GM12891 (cell line): Measurements from ENCODE around the gene KCTD1.
A peak's percentile ranks its signal among the peaks of the same experiment; 100 is the strongest.

Experiments
- DNase-seq: peaks from one replicate; pipeline ENCODE4 v3.0.0; 2011; ENCODE audit warnings: low spot score; ENCODE audit not compliant: insufficient read length
- FAIRE-seq: peaks from 2 replicates; lab custom pipeline; 2011; peaks lifted over from hg19 to GRCh38; lab: Jason Lieb, UNC
- PAX5 ChIP-seq: IDR thresholded peaks from 2 replicates; pipeline ENCODE4 v1.6.1; 2011; ENCODE audit warnings: low read length, moderate library complexity, mild to moderate bottlenecking; ENCODE audit not compliant: insufficient read depth, severe bottlenecking
- POLR2A ChIP-seq: IDR thresholded peaks from 2 replicates; pipeline ENCODE4 v1.6.1; 2011; ENCODE audit warnings: low read depth, low read length, control low read depth
- POLR2AphosphoS5 ChIP-seq: IDR thresholded peaks from 2 replicates; pipeline ENCODE4 v1.6.1; 2011; ENCODE audit warnings: low read depth, low read length, control low read depth
- POU2F2 ChIP-seq: IDR thresholded peaks from 2 replicates; pipeline ENCODE4 v1.6.1; 2011; ENCODE audit warnings: low read depth, mild to moderate bottlenecking, control low read depth, low read length, moderate library complexity
- SPI1 ChIP-seq: IDR thresholded peaks from 2 replicates; pipeline ENCODE4 v1.6.1; 2011; ENCODE audit warnings: low read depth, low read length, control low read depth
- TAF1 ChIP-seq: IDR thresholded peaks from 2 replicates; pipeline ENCODE4 v1.6.1; 2011; ENCODE audit warnings: low read depth, low read length, control low read depth

Gene KCTD1

DNA sequence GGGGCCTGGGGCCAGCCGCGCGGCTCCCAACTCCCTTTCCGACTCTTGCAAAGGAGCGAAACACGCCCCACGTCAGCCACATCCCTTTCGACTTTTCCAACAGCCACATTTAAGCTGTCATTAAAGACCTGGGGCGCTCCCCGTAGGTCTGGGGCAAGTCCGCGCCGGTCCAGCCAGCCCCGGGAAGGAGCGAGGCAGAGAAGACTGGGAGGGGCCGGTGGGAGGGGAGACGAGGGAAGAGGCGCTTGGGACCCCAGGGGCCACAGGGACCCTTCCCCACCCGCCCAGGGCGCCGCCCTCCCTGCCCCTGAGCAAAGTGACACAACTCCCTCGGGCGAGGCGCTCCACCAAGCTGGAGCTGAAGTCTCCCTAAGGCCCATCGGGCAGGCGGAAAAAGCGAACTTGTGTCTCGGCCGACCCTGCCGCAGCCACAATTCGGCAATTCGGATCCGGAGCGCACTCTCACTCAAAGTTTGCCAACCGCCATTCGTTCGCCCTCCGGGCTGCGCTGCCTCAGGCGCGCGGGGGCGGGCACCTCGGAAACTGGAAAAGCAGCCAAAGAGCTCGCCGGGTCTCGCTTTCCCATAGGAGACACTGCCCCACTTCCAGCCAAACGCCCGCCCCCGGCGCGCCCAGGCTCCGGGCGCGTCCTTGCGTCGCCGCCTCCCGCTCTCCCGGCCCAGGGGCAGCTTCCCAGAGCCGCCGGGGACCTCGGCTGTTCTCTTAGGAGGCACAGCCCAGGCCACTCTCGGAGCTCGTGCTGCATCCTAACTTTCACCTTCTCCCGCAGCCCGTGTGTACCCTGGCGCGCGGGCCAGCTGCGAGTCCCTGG is 1.1 kb upstream of the KCTD1 start:
- peak; percentile 40 for DNase-seq
- TF ChIP-seq SPI1: no peak
- no peak for TF ChIP-seq TAF1
- no peak for TF ChIP-seq POLR2AphosphoS5
- TF ChIP-seq POLR2A: no peak
- TF ChIP-seq PAX5: no peak
- TF ChIP-seq POU2F2: no peak
- FAIRE-seq: peak; percentile 66

DNA sequence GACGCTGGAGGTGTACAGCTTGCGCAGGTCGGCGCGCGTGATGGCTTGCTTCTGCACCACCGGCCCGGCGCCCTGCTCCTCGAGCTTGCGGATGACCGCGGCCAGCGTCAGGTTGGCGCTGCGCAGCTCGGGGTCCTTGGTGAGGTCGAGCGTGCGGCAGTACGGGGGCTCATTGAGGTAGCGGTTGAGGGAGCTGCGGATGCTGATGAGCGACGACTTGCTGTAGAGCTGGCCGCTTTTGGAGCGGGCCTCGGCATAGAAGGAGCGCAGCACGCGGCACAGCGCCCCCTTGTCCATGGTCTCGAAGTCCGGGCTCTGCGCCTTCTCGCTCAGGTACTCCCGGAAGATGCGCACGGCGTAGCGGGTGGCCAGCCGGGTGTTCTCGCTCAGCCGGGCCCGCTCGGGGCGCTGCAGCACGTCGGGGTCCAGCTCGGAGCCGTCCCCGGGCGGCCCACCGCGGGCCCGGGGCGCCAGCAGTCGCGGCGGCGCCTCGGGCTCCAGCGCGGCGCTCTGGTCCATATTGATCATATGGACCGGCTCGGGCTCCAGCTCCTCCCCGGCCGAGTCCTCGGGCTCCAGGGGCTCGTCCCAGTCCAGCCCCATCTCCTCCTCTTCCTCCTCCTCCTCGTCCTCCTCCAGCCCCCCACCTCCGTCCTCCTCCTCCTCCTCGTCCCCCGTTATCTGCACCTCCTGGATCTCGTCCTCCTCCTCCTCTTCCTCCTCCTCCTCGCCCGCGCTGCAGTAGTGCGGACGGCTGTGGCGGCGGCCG is 523 bp downstream of the KCTD1 start:
- no peak for TF ChIP-seq POLR2A
- no peak for TF ChIP-seq PAX5
- no peak for TF ChIP-seq SPI1
- no peak for TF ChIP-seq POU2F2
- no peak for TF ChIP-seq TAF1
- DNase-seq (peak; percentile 74), FAIRE-seq (peak; percentile 84)

DNA sequence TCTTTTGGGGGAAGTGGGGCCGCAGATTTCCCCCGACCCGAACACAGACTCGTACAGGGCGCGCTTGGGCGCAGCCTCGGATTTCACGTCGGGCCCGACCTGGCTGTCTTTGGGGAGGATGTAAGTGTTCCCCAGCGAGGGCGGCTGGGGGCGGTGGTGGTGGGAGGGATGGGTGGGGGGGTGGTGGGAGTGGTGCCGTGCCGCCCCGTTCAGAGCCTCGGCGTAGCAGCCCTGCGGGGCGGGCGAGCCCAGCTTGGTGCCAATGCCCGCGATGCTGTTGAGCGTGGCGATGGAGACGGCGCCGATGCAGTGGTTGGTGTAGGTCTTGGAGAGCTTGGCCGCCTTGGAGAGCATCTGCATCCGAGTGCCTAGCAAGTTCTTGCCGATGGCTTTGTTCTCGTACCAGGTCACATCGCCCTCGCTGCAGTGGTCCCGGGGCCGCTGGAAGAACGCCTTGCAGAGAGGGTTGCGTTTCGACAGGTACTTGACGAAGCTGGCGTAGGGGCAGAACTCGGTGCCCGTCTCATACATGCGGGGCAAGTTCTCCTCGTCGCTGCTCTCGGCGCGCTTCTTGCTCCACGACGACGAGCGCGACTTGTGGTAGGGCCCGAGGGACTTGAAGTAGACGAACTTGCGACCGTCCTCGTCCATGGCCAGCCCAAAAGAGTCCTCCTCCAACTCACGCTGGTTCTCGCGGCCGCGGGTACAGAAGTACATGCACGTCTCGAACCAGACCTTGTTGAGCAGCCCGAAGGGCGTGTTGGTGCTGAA is 1.3 kb downstream of the KCTD1 start:
- no peak for DNase-seq
- no peak for FAIRE-seq
- no peak for TF ChIP-seq POLR2A
- TF ChIP-seq SPI1: no peak
- TF ChIP-seq POLR2AphosphoS5: no peak
- no peak for TF ChIP-seq TAF1
- no peak for TF ChIP-seq POU2F2
- TF ChIP-seq PAX5: no peak

DNA sequence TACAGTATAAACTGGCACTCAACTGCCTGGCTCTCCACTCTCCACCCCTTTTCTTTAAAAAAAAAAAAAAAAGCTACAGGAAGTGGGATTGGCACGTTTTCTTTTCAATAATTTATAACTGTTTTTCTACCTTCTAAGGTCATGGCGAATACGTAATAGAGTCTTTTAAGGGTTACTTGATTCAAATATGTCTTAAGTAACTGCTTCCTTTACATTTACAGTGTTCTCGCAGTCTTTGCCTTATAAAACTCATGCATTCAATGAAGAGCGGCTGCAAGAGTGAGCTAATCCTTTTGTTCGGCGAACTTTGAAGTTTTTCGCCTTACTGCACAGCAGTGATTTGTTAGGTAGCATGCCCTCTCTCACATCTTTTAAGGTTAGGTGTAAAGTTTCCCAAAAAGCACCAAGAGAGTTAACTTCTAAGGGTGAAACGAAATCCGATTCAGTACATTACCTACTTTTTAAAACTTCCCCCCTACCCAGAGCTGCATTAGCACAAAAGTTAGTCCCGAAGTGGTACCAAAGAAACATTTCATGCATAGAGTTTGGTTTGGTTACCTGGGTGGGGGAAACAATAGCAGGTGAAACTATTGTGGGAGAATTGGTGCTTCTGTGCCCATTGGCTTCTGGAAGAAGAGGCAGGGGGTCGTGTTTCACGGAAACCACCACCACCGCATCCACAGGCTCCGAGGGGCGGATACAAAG is 2.0 kb downstream of the KCTD1 start:
- TF ChIP-seq SPI1 (no peak), POLR2A (no peak), PAX5 (no peak), TAF1 (no peak), POLR2AphosphoS5 (no peak), POU2F2 (no peak)
- DNase-seq (no peak), FAIRE-seq (no peak)

DNA sequence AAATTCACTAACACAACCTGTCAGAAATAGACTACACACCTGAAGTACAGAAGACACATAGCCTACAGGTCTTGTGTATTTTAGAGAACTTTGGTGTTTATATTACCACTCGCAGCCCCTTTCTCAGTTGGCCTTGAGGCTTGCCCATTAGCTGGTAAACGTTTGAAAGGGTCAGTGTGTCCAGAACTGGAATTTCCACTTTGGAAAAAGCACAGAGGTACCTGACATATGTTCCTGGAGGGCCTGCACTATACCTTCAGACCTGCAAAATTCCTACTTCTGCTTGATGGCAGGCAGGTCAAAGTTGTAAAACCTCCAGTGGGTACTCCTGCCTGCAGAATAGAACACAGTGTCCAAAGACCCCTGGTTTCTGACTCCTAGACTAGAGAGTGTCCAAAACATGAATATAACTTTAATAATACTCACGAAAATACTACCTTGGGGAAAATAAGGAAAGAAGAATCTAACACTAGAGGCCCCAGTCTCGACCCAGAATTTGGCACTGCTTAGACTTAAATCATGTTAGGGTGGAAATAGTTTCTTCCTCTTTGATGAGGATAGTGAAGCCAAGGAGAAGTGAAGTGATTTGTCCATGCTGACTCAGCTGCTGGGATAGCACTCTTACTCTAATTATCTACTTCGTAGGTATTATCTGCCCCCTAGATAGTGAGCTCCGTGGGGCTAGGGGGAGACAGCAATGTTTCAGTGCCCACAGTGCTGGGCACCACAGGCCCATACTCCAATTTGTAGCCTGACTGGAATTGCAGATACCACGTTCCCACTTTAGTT is 2.8 kb downstream of the KCTD1 start:
- no peak for DNase-seq
- no peak for FAIRE-seq
- no peak for TF ChIP-seq POLR2A
- no peak for TF ChIP-seq SPI1

DNA sequence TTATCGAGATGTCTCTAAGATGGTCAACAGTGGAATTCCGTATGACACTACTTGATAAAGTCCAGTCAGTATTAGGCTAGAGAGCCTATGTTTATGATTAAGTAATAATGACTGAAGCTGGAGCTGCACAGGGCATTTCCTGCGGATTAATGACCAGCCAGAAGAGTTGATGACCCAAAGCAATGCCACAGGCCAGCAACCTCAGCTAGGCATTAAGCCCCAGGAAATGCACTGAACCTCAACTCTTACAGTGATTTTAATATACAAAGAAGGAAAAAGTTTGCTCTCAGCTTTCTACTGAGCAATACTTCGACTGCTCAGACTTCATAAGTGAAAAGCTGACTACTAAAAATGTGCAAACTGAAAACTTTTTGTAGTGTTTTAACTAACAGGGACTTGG is 3.9 kb downstream of the KCTD1 start:
- FAIRE-seq (no peak), DNase-seq (no peak)
- TF ChIP-seq POU2F2 (no peak), TAF1 (no peak), SPI1 (no peak), POLR2AphosphoS5 (no peak), PAX5 (no peak), POLR2A (no peak)

DNA sequence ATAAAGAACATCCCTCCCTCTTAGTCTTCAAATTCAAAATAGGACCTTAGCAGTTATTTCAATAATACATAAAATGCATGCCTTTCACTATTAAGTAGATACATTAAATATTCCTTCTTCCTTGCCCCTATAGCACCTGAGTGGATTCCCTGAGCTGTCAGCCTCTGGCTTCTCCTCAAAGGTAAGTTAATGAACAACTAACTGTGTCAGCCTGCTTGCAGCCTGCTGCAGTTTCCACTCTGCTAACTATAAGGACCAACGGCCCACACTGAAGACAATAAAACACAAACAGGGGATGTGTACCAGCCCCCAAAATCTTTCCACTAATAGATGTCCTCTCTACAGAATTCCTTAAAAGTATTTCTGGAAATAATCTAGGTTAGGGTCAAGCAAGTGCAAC is 5.0 kb downstream of the KCTD1 start:
- FAIRE-seq: no peak

DNA sequence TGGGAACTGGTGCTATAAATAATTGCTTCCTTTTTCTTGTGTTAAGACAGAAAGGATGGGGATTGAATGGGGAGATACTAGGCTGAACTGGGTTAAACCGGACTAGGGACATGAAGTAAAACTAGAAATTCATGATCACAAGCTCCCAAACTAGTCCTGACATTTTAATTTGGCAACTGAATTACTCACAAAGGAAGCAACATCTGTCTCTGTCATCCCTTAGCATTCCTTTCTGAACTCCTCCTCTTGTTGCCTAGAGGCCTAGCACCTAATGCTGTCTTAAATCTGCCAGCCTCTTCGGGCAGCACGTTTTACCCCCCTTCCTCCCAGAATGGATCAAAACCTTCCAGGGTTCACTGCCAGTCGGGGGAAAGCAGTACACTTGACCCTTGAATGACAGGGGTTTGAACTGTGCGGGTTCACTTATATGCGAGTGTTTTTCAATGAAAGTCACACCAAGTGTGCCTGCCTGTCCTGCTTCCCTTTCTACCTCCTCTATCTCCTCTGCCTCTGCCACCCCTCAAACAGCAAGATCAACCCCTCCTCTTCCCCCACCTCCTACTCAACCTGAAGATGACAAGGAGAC is 8.2 kb downstream of the KCTD1 start:
- TF ChIP-seq SPI1: no peak
- TF ChIP-seq POLR2A: no peak
- TF ChIP-seq PAX5: no peak
- no peak for TF ChIP-seq TAF1
- DNase-seq: no peak
- no peak for FAIRE-seq

More for the DNA sequence above, 5.0 kb downstream of the KCTD1 start:
- DNase-seq: no peak
- TF ChIP-seq POU2F2: no peak

DNA sequence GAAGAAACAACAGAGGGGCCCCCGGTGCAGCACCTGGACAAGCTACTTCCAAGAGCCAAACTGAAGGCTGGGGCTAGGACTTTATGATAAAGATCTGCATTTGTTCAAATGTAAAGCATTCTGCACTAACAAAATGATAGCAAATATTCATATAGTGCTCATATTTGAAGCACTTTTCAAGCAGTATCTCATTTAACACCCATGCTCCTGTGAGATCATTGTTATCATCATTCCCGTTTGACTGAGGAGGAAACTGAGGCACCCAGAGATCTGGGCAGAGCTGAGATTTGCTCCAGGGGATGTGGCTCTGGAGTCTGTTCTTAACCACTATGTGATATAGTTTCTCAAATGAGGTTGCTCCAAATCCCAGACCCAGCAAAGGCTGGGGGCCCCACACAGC is 9.8 kb downstream of the KCTD1 start:
- no peak for FAIRE-seq
- no peak for DNase-seq
- TF ChIP-seq PAX5: no peak
- no peak for TF ChIP-seq POU2F2
- TF ChIP-seq SPI1: no peak
- no peak for TF ChIP-seq POLR2AphosphoS5
- TF ChIP-seq TAF1: no peak
- TF ChIP-seq POLR2A: no peak
